Hepatocyte (in vitro differentiated cells): ENCODE measurements around the gene PTPRQ. TPM values are rescaled to one million over a fixed set of nuclear protein-coding genes. Genes with fewer than 3 reads are reported as not detected.
A peak's percentile ranks its signal among the peaks of the same experiment; 100 is the strongest.

ENCODE experiments used
- DNase-seq: peaks from one replicate; pipeline ENCODE4 v3.0.0-alpha.2; 2016; ENCODE audit warnings: low spot score
- H2AFZ ChIP-seq: fragments of 200-600 bp; sonication (generic); 2 replicates; pipeline ENCODE4 v1.6.0; 2016; ENCODE audit warnings: antibody characterized with exemption, mild to moderate bottlenecking
- H3K27ac ChIP-seq: fragments of 200-600 bp; sonication (generic); 2 replicates; pipeline ENCODE4 v1.5.1; 2016; ENCODE audit warnings: mild to moderate bottlenecking
- H3K27me3 ChIP-seq: fragments of 200-600 bp; sonication (generic); 2 replicates; pipeline ENCODE4 v1.6.1; 2016
- H3K36me3 ChIP-seq: fragments of 200-600 bp; sonication (generic); replicated peaks from 2 replicates; pipeline ENCODE4 v1.5.1; 2016; ENCODE audit warnings: low read depth; ENCODE audit not compliant: insufficient read depth
- H3K4me1 ChIP-seq: fragments of 200-600 bp; sonication (generic); 2 replicates; pipeline ENCODE4 v1.5.1; 2016; ENCODE audit warnings: mild to moderate bottlenecking, moderate library complexity; ENCODE audit not compliant: insufficient read depth
- H3K4me2 ChIP-seq: fragments of 200-600 bp; sonication (generic); 2 replicates; pipeline ENCODE4 v1.6.0; 2016
- H3K4me3 ChIP-seq: fragments of 200-600 bp; sonication (generic); 2 replicates; pipeline ENCODE4 v1.5.1; 2016; ENCODE audit warnings: mild to moderate bottlenecking
- H3K79me2 ChIP-seq: fragments of 200-600 bp; sonication (generic); 2 replicates; pipeline ENCODE4 v1.6.0; 2017; ENCODE audit warnings: mild to moderate bottlenecking
- H3K9me2 ChIP-seq: fragments of 200-600 bp; sonication (generic); replicated peaks from 2 replicates; pipeline ENCODE4 v1.6.0; 2017; ENCODE audit warnings: mild to moderate bottlenecking; ENCODE audit not compliant: insufficient read depth
- H3K9me3 ChIP-seq: fragments of 200-600 bp; sonication (generic); 2 replicates; pipeline ENCODE4 v1.5.1; 2016; ENCODE audit warnings: low read depth, mild to moderate bottlenecking
- H4K20me1 ChIP-seq: fragments of 200-600 bp; sonication (generic); 2 replicates; pipeline ENCODE4 v1.6.0; 2016; ENCODE audit warnings: mild to moderate bottlenecking; ENCODE audit not compliant: insufficient read depth, poor library complexity, severe bottlenecking
- EZH2 ChIP-seq: fragments of 200-600 bp; sonication (generic); IDR thresholded peaks from 2 replicates; pipeline ENCODE4 v1.6.1; 2016; ENCODE audit warnings: antibody characterized with exemption, mild to moderate bottlenecking, borderline replicate concordance
- EZH2phosphoT487 ChIP-seq: fragments of 200-600 bp; sonication (generic); IDR thresholded peaks from one replicate; pipeline ENCODE4 v1.6.1; 2018; ENCODE audit warnings: antibody characterized with exemption, mild to moderate bottlenecking, low read depth, moderate library complexity; ENCODE audit not compliant: unreplicated experiment, severe bottlenecking
- WGBS: methylation state at CpG from one replicate; pipeline ENCODE4 v1.1.6; 2016; ENCODE audit warnings: low lambda C conversion rate; ENCODE audit errors: missing lambda C conversion rate; 5-methylcytosine and 5-hydroxymethylcytosine counted together
- polyA plus RNA-seq: library from polyadenylated mRNA; unstranded; fragments of >200 nt; fragmentation: Nextera tagmentation; extraction: Ambion mirVana; gene quantifications from 2 replicates; pipeline ENCODE4 v1.2.1, GENCODE V29; 2016
- total RNA-seq: library from RNA; depleted of rRNA; stranded (reverse); fragments of >200 nt; gene quantifications from 2 replicates; pipeline ENCODE4 v1.2.3, GENCODE V29; 2014
- TF ChIP-seq, protein P1 (sequence below): fragments of 200-600 bp; sonication (generic); IDR thresholded peaks from 2 replicates; pipeline ENCODE4 v1.5.1; 2016; ENCODE audit warnings: antibody characterized with exemption, mild to moderate bottlenecking; ENCODE audit not compliant: poor library complexity

Gene PTPRQ
- total and polyA plus RNA-seq, 2 experiments from 2014 or later: 0.03 TPM; not detected in 1

- no peak for TF ChIP-seq EZH2
- TF ChIP-seq, protein P1, sequence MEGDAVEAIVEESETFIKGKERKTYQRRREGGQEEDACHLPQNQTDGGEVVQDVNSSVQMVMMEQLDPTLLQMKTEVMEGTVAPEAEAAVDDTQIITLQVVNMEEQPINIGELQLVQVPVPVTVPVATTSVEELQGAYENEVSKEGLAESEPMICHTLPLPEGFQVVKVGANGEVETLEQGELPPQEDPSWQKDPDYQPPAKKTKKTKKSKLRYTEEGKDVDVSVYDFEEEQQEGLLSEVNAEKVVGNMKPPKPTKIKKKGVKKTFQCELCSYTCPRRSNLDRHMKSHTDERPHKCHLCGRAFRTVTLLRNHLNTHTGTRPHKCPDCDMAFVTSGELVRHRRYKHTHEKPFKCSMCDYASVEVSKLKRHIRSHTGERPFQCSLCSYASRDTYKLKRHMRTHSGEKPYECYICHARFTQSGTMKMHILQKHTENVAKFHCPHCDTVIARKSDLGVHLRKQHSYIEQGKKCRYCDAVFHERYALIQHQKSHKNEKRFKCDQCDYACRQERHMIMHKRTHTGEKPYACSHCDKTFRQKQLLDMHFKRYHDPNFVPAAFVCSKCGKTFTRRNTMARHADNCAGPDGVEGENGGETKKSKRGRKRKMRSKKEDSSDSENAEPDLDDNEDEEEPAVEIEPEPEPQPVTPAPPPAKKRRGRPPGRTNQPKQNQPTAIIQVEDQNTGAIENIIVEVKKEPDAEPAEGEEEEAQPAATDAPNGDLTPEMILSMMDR: no peak
- TF ChIP-seq EZH2phosphoT487: no peak
- Histone ChIP-seq H3K4me3 (no peak overlapping the region), H3K27me3 (peaks cover 72% of the 10 kb centered on the region), H4K20me1 (no peaks in the 10 kb centered on the region), H3K9me2 (no peaks in the 10 kb centered on the region), H3K36me3 (no peaks in the 10 kb centered on the region), H3K4me1 (no peaks in the 10 kb centered on the region), H3K79me2 (no peaks in the 10 kb centered on the region), H3K27ac (no peak overlapping the region), H2AFZ (no peak overlapping the region), H3K4me2 (no peak overlapping the region), H3K9me3 (no peaks in the 10 kb centered on the region)
- no peak for DNase-seq
Measured at GRCh38 chr12:80712866-80713265, 268.8 kb downstream of the PTPRQ start.

GRCh38 chr12:80713419-80713818 is 269.4 kb downstream of the PTPRQ start:
- Histone ChIP-seq H3K27ac (no peak overlapping the region), H3K4me1 (no peaks in the 10 kb centered on the region), H3K9me2 (no peaks in the 10 kb centered on the region), H3K9me3 (no peaks in the 10 kb centered on the region), H3K36me3 (no peaks in the 10 kb centered on the region), H3K4me3 (no peak overlapping the region), H3K79me2 (no peaks in the 10 kb centered on the region), H2AFZ (peak overlapping the region; percentile 64), H3K27me3 (peaks cover 67% of the 10 kb centered on the region), H3K4me2 (peak overlapping the region; percentile 74), H4K20me1 (no peaks in the 10 kb centered on the region)
- TF ChIP-seq, protein P1: no peak
- TF ChIP-seq EZH2phosphoT487 (no peak), EZH2 (no peak)
- WGBS: 73% methylated on average over 4 of the region's 4 CpGs
- no peak for DNase-seq

GRCh38 chr12:80714055-80714454 is 270.0 kb downstream of the PTPRQ start:
- Histone ChIP-seq H3K4me2 (peak overlapping the region; percentile 74), H3K9me3 (no peaks in the 10 kb centered on the region), H3K9me2 (no peaks in the 10 kb centered on the region), H3K4me1 (no peaks in the 10 kb centered on the region), H2AFZ (peak overlapping the region; percentile 64), H3K27me3 (peaks cover 60% of the 10 kb centered on the region), H4K20me1 (no peaks in the 10 kb centered on the region), H3K27ac (no peak overlapping the region), H3K79me2 (no peaks in the 10 kb centered on the region), H3K36me3 (no peaks in the 10 kb centered on the region), H3K4me3 (peak overlapping the region; percentile 21)
- peak; percentile 26 for DNase-seq
- 7% methylated on average over 16 of the region's 16 CpGs for WGBS
- TF ChIP-seq EZH2phosphoT487: no peak
- TF ChIP-seq, protein P1: no peak
- no peak for TF ChIP-seq EZH2

- H3K27ac ChIP-seq: no peak overlapping the region
- H3K4me3 ChIP-seq: no peak overlapping the region
- H3K9me2 ChIP-seq: no peaks in the 10 kb centered on the region
- no peak overlapping the region for H2AFZ ChIP-seq
- whole genome bisulfite sequencing: 75% methylated on average over 3 of the region's 3 CpGs
- peaks cover 52% of the 10 kb centered on the region for H3K27me3 ChIP-seq
- DNase-seq: no peak
- H3K4me1 ChIP-seq: no peaks in the 10 kb centered on the region
- TF ChIP-seq EZH2phosphoT487 (no peak), EZH2 (no peak)
- TF ChIP-seq, protein P1: no peak
- H3K9me3 ChIP-seq: no peaks in the 10 kb centered on the region
- no peaks in the 10 kb centered on the region for H3K79me2 ChIP-seq
- H4K20me1 ChIP-seq: no peaks in the 10 kb centered on the region
- H3K4me2 ChIP-seq: peak overlapping the region; percentile 74
- H3K36me3 ChIP-seq: no peaks in the 10 kb centered on the region
Measured at GRCh38 chr12:80714846-80715245, 270.8 kb downstream of the PTPRQ start.
